ENCODE measurements around the gene CALD1. TPM values are rescaled to one million over a fixed set of nuclear protein-coding genes. Genes with fewer than 3 reads are reported as not detected.
A peak's percentile ranks its signal among the peaks of the same experiment; 100 is the strongest.

Gene CALD1
- total RNA-seq, 1 donor from 2014 or later, result 2.3 TPM

GRCh38 chr7:134827436-134827835 is 48.0 kb downstream of the CALD1 start:
- DNase-seq (ENCODE audit: low spot score), result no peak
- no peak overlapping the region for H3K4me3 Mint-ChIP-seq
- no peaks in the 10 kb centered on the region for H3K4me1 Mint-ChIP-seq (ENCODE audit: low read depth)
- H3K27me3 Mint-ChIP-seq (ENCODE audit: insufficient read depth), result peaks cover 9% of the 10 kb centered on the region
- no peak overlapping the region for H3K27ac Mint-ChIP-seq
- intact Hi-C loops (cut with micrococcal nuclease), result no loop called here
- no peaks in the 10 kb centered on the region for H3K9me3 Mint-ChIP-seq
- peaks cover 2% of the 10 kb centered on the region for H3K36me3 Mint-ChIP-seq (ENCODE audit: low read depth)

- H3K4me3 Mint-ChIP-seq, result no peak overlapping the region
- no peaks in the 10 kb centered on the region for H3K9me3 Mint-ChIP-seq
These were observed 48.5 kb downstream of the CALD1 start for GRCh38 chr7:134827889-134828288.

GRCh38 chr7:134828361-134828760 is 48.9 kb downstream of the CALD1 start:
- H3K27ac Mint-ChIP-seq, result no peak overlapping the region
- intact Hi-C loops (cut with micrococcal nuclease), result no loop called here
- no peak for DNase-seq (ENCODE audit: low spot score)
- no peak overlapping the region for H3K4me3 Mint-ChIP-seq
- peaks cover 9% of the 10 kb centered on the region for H3K27me3 Mint-ChIP-seq (ENCODE audit: insufficient read depth)
- H3K4me1 Mint-ChIP-seq (ENCODE audit: low read depth), result no peaks in the 10 kb centered on the region
- H3K9me3 Mint-ChIP-seq, result no peaks in the 10 kb centered on the region
- H3K36me3 Mint-ChIP-seq (ENCODE audit: low read depth), result peaks cover 2% of the 10 kb centered on the region

More at GRCh38 chr7:134827889-134828288, 48.5 kb downstream of the CALD1 start:
- intact Hi-C loops (cut with micrococcal nuclease), result no loop called here
- no peak for DNase-seq (ENCODE audit: low spot score)
- peaks cover 2% of the 10 kb centered on the region for H3K36me3 Mint-ChIP-seq (ENCODE audit: low read depth)
- no peak overlapping the region for H3K27ac Mint-ChIP-seq
- H3K4me1 Mint-ChIP-seq (ENCODE audit: low read depth), result no peaks in the 10 kb centered on the region
- peaks cover 9% of the 10 kb centered on the region for H3K27me3 Mint-ChIP-seq (ENCODE audit: insufficient read depth)

- Mint-ChIP-seq H3K36me3 (ENCODE audit: low read depth) (no peaks in the 10 kb centered on the region), H3K27me3 (ENCODE audit: insufficient read depth) (peaks cover 6% of the 10 kb centered on the region), H3K4me3 (no peak overlapping the region), H3K27ac (no peak overlapping the region), H3K4me1 (ENCODE audit: low read depth) (no peaks in the 10 kb centered on the region), H3K9me3 (no peaks in the 10 kb centered on the region)
- no peak for DNase-seq (ENCODE audit: low spot score)
- intact Hi-C loops (cut with micrococcal nuclease), result no loop called here
These were observed 50.0 kb downstream of the CALD1 start for GRCh38 chr7:134829380-134829986.

- Mint-ChIP-seq H3K27ac (no peak overlapping the region), H3K4me3 (peak overlapping the region; percentile 27), H3K27me3 (ENCODE audit: insufficient read depth) (peaks cover 2% of the 10 kb centered on the region), H3K4me1 (ENCODE audit: low read depth) (no peaks in the 10 kb centered on the region), H3K36me3 (ENCODE audit: low read depth) (no peaks in the 10 kb centered on the region), H3K9me3 (no peaks in the 10 kb centered on the region)
- no peak for DNase-seq (ENCODE audit: low spot score)
- intact Hi-C loops (cut with micrococcal nuclease), result no loop called here
These were observed 52.4 kb downstream of the CALD1 start for GRCh38 chr7:134831862-134832261.

GRCh38 chr7:134832367-134832766 is 52.9 kb downstream of the CALD1 start:
- H3K36me3 Mint-ChIP-seq (ENCODE audit: low read depth), result no peaks in the 10 kb centered on the region
- no peak for DNase-seq (ENCODE audit: low spot score)
- no peak overlapping the region for H3K27ac Mint-ChIP-seq
- peaks cover 1% of the 10 kb centered on the region for H3K27me3 Mint-ChIP-seq (ENCODE audit: insufficient read depth)
- intact Hi-C loops (cut with micrococcal nuclease), result no loop called here
- H3K9me3 Mint-ChIP-seq, result no peaks in the 10 kb centered on the region
- no peak overlapping the region for H3K4me3 Mint-ChIP-seq
- no peaks in the 10 kb centered on the region for H3K4me1 Mint-ChIP-seq (ENCODE audit: low read depth)

- no peak for DNase-seq (ENCODE audit: low spot score)
- H3K27me3 Mint-ChIP-seq (ENCODE audit: insufficient read depth), result peaks cover 2% of the 10 kb centered on the region
- H3K36me3 Mint-ChIP-seq (ENCODE audit: low read depth), result no peaks in the 10 kb centered on the region
- no peaks in the 10 kb centered on the region for H3K9me3 Mint-ChIP-seq
- H3K27ac Mint-ChIP-seq, result no peak overlapping the region
- no peak overlapping the region for H3K4me3 Mint-ChIP-seq
- intact Hi-C loops (cut with micrococcal nuclease), result no loop called here
- H3K4me1 Mint-ChIP-seq (ENCODE audit: low read depth), result no peaks in the 10 kb centered on the region
These were observed 55.4 kb downstream of the CALD1 start for GRCh38 chr7:134834689-134835462.

- Mint-ChIP-seq H3K4me3 (no peak overlapping the region), H3K4me1 (ENCODE audit: low read depth) (no peaks in the 10 kb centered on the region), H3K27ac (no peak overlapping the region), H3K9me3 (no peaks in the 10 kb centered on the region), H3K27me3 (ENCODE audit: insufficient read depth) (peaks cover 4% of the 10 kb centered on the region), H3K36me3 (ENCODE audit: low read depth) (no peaks in the 10 kb centered on the region)
- no peak for DNase-seq (ENCODE audit: low spot score)
- intact Hi-C loops (cut with micrococcal nuclease), result no loop called here
These were observed 56.0 kb downstream of the CALD1 start for GRCh38 chr7:134835463-134835823.

GRCh38 chr7:134836447-134836846 is 57.0 kb downstream of the CALD1 start:
- Mint-ChIP-seq H3K9me3 (no peaks in the 10 kb centered on the region), H3K27me3 (ENCODE audit: insufficient read depth) (peaks cover 4% of the 10 kb centered on the region), H3K4me3 (no peak overlapping the region), H3K4me1 (ENCODE audit: low read depth) (no peaks in the 10 kb centered on the region), H3K36me3 (ENCODE audit: low read depth) (no peaks in the 10 kb centered on the region), H3K27ac (no peak overlapping the region)
- no peak for DNase-seq (ENCODE audit: low spot score)
- intact Hi-C loops (cut with micrococcal nuclease), result no loop called here

- no peak overlapping the region for H3K27ac Mint-ChIP-seq
- H3K9me3 Mint-ChIP-seq, result no peaks in the 10 kb centered on the region
- H3K27me3 Mint-ChIP-seq (ENCODE audit: insufficient read depth), result peaks cover 4% of the 10 kb centered on the region
- H3K36me3 Mint-ChIP-seq (ENCODE audit: low read depth), result no peaks in the 10 kb centered on the region
- intact Hi-C loops (cut with micrococcal nuclease), result no loop called here
- no peak for DNase-seq (ENCODE audit: low spot score)
- H3K4me3 Mint-ChIP-seq, result no peak overlapping the region
- H3K4me1 Mint-ChIP-seq (ENCODE audit: low read depth), result no peaks in the 10 kb centered on the region
These were observed 59.9 kb downstream of the CALD1 start for GRCh38 chr7:134839298-134839697.

- Mint-ChIP-seq H3K4me3 (no peak overlapping the region), H3K27me3 (ENCODE audit: insufficient read depth) (peaks cover 4% of the 10 kb centered on the region), H3K27ac (no peak overlapping the region), H3K9me3 (no peaks in the 10 kb centered on the region), H3K4me1 (ENCODE audit: low read depth) (peaks cover 12% of the 10 kb centered on the region), H3K36me3 (ENCODE audit: low read depth) (peaks cover 2% of the 10 kb centered on the region)
- DNase-seq (ENCODE audit: low spot score), result no peak
- intact Hi-C loops (cut with micrococcal nuclease), result no loop called here
These were observed 62.6 kb downstream of the CALD1 start for GRCh38 chr7:134842062-134842461.

- no peak overlapping the region for H3K27ac Mint-ChIP-seq
These were observed 63.5 kb downstream of the CALD1 start for GRCh38 chr7:134842886-134843430.

GRCh38 chr7:134844200-134844599 is 64.8 kb downstream of the CALD1 start:
- H3K4me1 Mint-ChIP-seq (ENCODE audit: low read depth), result peaks cover 12% of the 10 kb centered on the region

More at GRCh38 chr7:134842886-134843430, 63.5 kb downstream of the CALD1 start:
- intact Hi-C loops (cut with micrococcal nuclease), result no loop called here
- Mint-ChIP-seq H3K27me3 (ENCODE audit: insufficient read depth) (peaks cover 4% of the 10 kb centered on the region), H3K36me3 (ENCODE audit: low read depth) (peaks cover 2% of the 10 kb centered on the region), H3K4me3 (no peak overlapping the region), H3K4me1 (ENCODE audit: low read depth) (peaks cover 12% of the 10 kb centered on the region), H3K9me3 (no peaks in the 10 kb centered on the region)
- no peak for DNase-seq (ENCODE audit: low spot score)

More at GRCh38 chr7:134844200-134844599, 64.8 kb downstream of the CALD1 start:
- Mint-ChIP-seq H3K9me3 (no peaks in the 10 kb centered on the region), H3K4me3 (no peak overlapping the region), H3K36me3 (ENCODE audit: low read depth) (peaks cover 2% of the 10 kb centered on the region), H3K27ac (no peak overlapping the region), H3K27me3 (ENCODE audit: insufficient read depth) (peaks cover 4% of the 10 kb centered on the region)
- DNase-seq (ENCODE audit: low spot score), result no peak
- intact Hi-C loops (cut with micrococcal nuclease), result no loop called here
